MM.1S (cell line): ENCODE measurements around the gene CDX1.

Source experiments
- DNase-seq: peaks from one replicate; pipeline ENCODE4 v3.0.0-alpha.2; 2015
- H2AFZ ChIP-seq: fragments of 300-600 bp; sonication (generic); 2 replicates; pipeline ENCODE4 v1.6.0; 2016; ENCODE audit warnings: antibody characterized with exemption, low read length
- H3F3A ChIP-seq: fragments of 300-600 bp; sonication (generic); 2 replicates; pipeline ENCODE4 v1.6.1; 2016; ENCODE audit warnings: mild to moderate bottlenecking, antibody characterized with exemption, low read length, moderate library complexity, mixed read lengths; ENCODE audit not compliant: insufficient read depth
- H3K27ac ChIP-seq: fragments of 300-600 bp; sonication (generic); 2 replicates; pipeline ENCODE4 v1.5.1; 2016; ENCODE audit warnings: mild to moderate bottlenecking, low read length
- H3K27me3 ChIP-seq: fragments of 300-600 bp; sonication (generic); replicated peaks from 2 replicates; pipeline ENCODE4 v1.6.0; 2016; ENCODE audit warnings: low read length; ENCODE audit not compliant: insufficient read depth
- H3K36me3 ChIP-seq: fragments of 300-600 bp; sonication (generic); replicated peaks from 2 replicates; pipeline ENCODE4 v1.6.1; 2016; ENCODE audit warnings: mild to moderate bottlenecking, low read length, mixed read lengths; ENCODE audit not compliant: insufficient read depth
- H3K4me1 ChIP-seq: fragments of 300-600 bp; sonication (generic); 2 replicates; pipeline ENCODE4 v1.6.1; 2016; ENCODE audit warnings: low read length, mixed read lengths
- H3K4me2 ChIP-seq: fragments of 300-600 bp; sonication (generic); 2 replicates; pipeline ENCODE4 v1.6.0; 2016; ENCODE audit warnings: low read depth, low read length
- H3K4me3 ChIP-seq: fragments of 300-600 bp; sonication (generic); 2 replicates; pipeline ENCODE4 v1.5.1; 2016; ENCODE audit warnings: low read length, mixed read lengths
- H3K79me2 ChIP-seq: fragments of 300-600 bp; sonication (generic); 2 replicates; pipeline ENCODE4 v1.6.1; 2016; ENCODE audit warnings: mixed run types, low read length, mixed read lengths
- H3K9ac ChIP-seq: fragments of 300-600 bp; sonication (generic); 2 replicates; pipeline ENCODE4 v1.6.1; 2016; ENCODE audit warnings: low read length, mixed read lengths
- H3K9me2 ChIP-seq: fragments of 300-600 bp; sonication (generic); replicated peaks from 2 replicates; pipeline ENCODE4 v1.6.1; 2016; ENCODE audit warnings: mild to moderate bottlenecking, low read length, mixed read lengths; ENCODE audit not compliant: insufficient read depth
- H3K9me3 ChIP-seq: fragments of 300-600 bp; sonication (generic); replicated peaks from 2 replicates; pipeline ENCODE4 v1.6.1; 2016; ENCODE audit warnings: mild to moderate bottlenecking, low read length, mixed read lengths; ENCODE audit not compliant: insufficient read depth
- H4K20me1 ChIP-seq: fragments of 300-600 bp; sonication (generic); 2 replicates; pipeline ENCODE4 v1.6.1; 2016; ENCODE audit warnings: mild to moderate bottlenecking, low read length, moderate library complexity, mixed read lengths; ENCODE audit not compliant: insufficient read depth
- EZH2 ChIP-seq: fragments of 300-600 bp; sonication (generic); optimal IDR thresholded peaks from 2 replicates; pipeline ENCODE3; 2017; ENCODE audit warnings: low read depth, mild to moderate bottlenecking, antibody characterized with exemption, low read length, mixed read lengths
- EZH2phosphoT487 ChIP-seq: fragments of 300-600 bp; sonication (generic); IDR thresholded peaks from 2 replicates; pipeline ENCODE4 v1.6.1; 2018; ENCODE audit warnings: antibody characterized with exemption, low read length
- TF ChIP-seq, protein P1 (sequence below): fragments of 300-600 bp; sonication (generic); IDR thresholded peaks from 2 replicates; pipeline ENCODE4 v1.5.1; 2016; ENCODE audit warnings: antibody characterized with exemption, low read length, mixed read lengths

CDX1 gene

GRCh38 chr5:150192462-150192861 is 25.9 kb downstream of the CDX1 start:
- H3K4me1 ChIP-seq, result no peaks in the 10 kb centered on the region
- no peaks in the 10 kb centered on the region for H3K9me3 ChIP-seq
- no peak overlapping the region for H3K4me3 ChIP-seq
- H4K20me1 ChIP-seq, result no peaks in the 10 kb centered on the region
- no peak for TF ChIP-seq EZH2
- TF ChIP-seq, protein P1, sequence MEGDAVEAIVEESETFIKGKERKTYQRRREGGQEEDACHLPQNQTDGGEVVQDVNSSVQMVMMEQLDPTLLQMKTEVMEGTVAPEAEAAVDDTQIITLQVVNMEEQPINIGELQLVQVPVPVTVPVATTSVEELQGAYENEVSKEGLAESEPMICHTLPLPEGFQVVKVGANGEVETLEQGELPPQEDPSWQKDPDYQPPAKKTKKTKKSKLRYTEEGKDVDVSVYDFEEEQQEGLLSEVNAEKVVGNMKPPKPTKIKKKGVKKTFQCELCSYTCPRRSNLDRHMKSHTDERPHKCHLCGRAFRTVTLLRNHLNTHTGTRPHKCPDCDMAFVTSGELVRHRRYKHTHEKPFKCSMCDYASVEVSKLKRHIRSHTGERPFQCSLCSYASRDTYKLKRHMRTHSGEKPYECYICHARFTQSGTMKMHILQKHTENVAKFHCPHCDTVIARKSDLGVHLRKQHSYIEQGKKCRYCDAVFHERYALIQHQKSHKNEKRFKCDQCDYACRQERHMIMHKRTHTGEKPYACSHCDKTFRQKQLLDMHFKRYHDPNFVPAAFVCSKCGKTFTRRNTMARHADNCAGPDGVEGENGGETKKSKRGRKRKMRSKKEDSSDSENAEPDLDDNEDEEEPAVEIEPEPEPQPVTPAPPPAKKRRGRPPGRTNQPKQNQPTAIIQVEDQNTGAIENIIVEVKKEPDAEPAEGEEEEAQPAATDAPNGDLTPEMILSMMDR, result no peak
- no peak for TF ChIP-seq EZH2phosphoT487
- no peak overlapping the region for H2AFZ ChIP-seq
- H3K36me3 ChIP-seq, result no peaks in the 10 kb centered on the region
- peaks cover 40% of the 10 kb centered on the region for H3K27me3 ChIP-seq
- no peak for DNase-seq
- no peaks in the 10 kb centered on the region for H3K9me2 ChIP-seq
- H3K27ac ChIP-seq, result no peak overlapping the region
- H3K4me2 ChIP-seq, result no peak overlapping the region
- H3K79me2 ChIP-seq, result no peaks in the 10 kb centered on the region
- no peak overlapping the region for H3K9ac ChIP-seq
- no peaks in the 10 kb centered on the region for H3F3A ChIP-seq

DNA sequence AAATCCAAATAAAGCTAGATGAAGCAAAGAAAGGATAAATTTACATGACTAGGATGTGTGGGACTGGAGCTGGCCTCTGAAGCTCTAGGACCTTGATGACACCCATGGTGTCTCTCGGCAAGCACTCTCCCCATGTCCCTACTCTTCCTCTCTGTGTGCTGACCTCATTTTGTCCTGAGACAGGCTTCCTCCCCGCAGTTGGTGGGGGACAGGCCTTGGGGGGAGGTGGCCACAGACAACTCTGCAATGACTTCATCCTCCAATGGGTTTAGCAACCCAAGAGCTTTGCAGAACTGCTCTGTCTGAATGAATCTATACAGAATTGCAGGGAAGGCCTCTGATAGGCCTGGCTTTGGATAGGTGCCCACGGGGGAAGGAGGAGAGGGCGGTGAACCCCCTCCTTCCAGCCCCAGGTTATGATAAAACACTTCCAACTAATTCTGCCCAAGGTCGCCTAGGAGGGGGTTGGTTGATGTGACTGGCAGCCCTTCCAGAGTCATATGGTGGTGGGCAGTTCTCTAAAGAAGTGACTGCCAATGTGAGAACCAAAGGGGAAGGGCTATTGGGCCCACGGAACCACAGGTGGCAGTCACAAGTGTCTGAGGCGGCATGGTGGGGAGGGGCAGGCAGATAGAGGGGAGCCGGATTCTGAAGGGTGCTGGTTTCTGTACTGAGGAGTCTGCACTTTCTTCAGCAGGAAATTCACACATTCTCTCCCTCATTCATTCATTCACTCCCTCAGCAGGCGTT is 29.3 kb downstream of the CDX1 start:
- Histone ChIP-seq H4K20me1 (no peaks in the 10 kb centered on the region), H3K36me3 (no peaks in the 10 kb centered on the region), H2AFZ (no peak overlapping the region), H3K9me2 (no peaks in the 10 kb centered on the region), H3K79me2 (no peaks in the 10 kb centered on the region), H3K4me2 (no peak overlapping the region), H3K27me3 (peaks cover 32% of the 10 kb centered on the region), H3F3A (no peaks in the 10 kb centered on the region), H3K27ac (no peak overlapping the region), H3K9ac (no peak overlapping the region), H3K4me1 (no peaks in the 10 kb centered on the region), H3K9me3 (no peaks in the 10 kb centered on the region), H3K4me3 (no peak overlapping the region)
- no peak for DNase-seq
- TF ChIP-seq EZH2, result no peak
- TF ChIP-seq, protein P1, result no peak
- TF ChIP-seq EZH2phosphoT487, result no peak

DNA sequence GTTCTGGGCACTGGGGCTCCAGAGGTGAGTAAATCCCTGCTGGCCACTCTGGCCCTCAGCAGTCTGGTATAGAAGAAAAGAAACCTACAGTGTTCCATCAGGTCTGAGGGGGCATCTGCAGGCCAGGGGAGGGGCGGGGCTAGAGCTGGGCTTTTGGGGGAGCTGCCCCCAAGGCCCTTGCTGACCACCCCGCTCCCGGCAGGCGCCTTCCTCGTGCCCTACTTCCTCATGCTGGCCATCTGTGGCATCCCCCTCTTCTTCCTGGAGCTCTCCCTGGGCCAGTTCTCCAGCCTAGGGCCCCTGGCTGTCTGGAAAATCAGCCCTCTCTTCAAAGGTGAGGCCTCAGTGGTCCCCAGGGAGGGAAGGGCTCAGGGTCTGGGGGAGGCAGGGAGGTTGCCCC is 29.9 kb downstream of the CDX1 start:
- no peak overlapping the region for H3K9ac ChIP-seq
- H3K36me3 ChIP-seq, result no peaks in the 10 kb centered on the region
- H3K9me2 ChIP-seq, result no peaks in the 10 kb centered on the region
- H4K20me1 ChIP-seq, result no peaks in the 10 kb centered on the region
- no peaks in the 10 kb centered on the region for H3K79me2 ChIP-seq
- H3K4me3 ChIP-seq, result no peak overlapping the region
- H3K27me3 ChIP-seq, result peaks cover 32% of the 10 kb centered on the region
- H3K4me2 ChIP-seq, result no peak overlapping the region
- H3K27ac ChIP-seq, result no peak overlapping the region
- H3K9me3 ChIP-seq, result no peaks in the 10 kb centered on the region
- no peaks in the 10 kb centered on the region for H3F3A ChIP-seq
- DNase-seq, result no peak
- TF ChIP-seq EZH2, result no peak
- no peak for TF ChIP-seq EZH2phosphoT487
- TF ChIP-seq, protein P1, result no peak
- no peaks in the 10 kb centered on the region for H3K4me1 ChIP-seq
- no peak overlapping the region for H2AFZ ChIP-seq
